ENCODE measurements around the gene TBC1D1. TPM values are rescaled to one million over a fixed set of nuclear protein-coding genes. Genes with fewer than 3 reads are reported as not detected.

Gene TBC1D1
- total and polyA plus RNA-seq, 5 donors from 2014 or later, result 12.3 to 48.2 (median 19.4) TPM

DNA sequence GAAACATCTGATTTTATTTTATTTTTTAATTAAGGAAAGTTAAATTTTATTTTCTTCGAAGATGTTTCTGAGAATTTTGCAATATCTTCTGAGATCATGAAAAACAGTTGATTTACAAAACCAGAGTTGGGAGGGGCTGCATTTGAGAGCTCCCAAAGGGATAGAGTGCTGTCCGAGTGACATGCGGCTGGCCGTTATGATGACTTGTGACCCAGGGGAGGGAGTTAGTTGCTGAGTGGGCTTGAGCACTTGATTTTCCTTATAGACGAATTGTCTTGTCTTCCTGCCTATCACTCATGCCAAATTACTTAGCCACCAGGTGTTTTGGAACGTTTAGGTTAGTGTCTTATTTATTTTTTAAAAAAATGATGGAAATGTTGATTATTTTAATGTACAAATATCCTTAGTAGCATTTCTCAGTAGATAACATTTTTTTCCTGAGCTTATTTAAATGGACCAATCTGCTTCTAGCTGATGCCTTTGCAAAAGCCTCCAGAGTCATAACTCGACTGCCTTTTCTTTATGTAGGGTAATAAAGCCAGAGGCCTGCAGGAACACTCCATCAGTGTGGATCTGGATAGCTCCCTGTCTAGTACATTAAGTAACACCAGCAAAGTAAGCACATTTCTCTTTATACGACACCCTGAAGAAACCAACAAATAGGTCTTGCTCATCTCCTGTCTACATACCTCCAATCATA, 154.6 kb downstream of the TBC1D1 start:
- H3K4me1 Mint-ChIP-seq, result no peaks in the 10 kb centered on the region

DNA sequence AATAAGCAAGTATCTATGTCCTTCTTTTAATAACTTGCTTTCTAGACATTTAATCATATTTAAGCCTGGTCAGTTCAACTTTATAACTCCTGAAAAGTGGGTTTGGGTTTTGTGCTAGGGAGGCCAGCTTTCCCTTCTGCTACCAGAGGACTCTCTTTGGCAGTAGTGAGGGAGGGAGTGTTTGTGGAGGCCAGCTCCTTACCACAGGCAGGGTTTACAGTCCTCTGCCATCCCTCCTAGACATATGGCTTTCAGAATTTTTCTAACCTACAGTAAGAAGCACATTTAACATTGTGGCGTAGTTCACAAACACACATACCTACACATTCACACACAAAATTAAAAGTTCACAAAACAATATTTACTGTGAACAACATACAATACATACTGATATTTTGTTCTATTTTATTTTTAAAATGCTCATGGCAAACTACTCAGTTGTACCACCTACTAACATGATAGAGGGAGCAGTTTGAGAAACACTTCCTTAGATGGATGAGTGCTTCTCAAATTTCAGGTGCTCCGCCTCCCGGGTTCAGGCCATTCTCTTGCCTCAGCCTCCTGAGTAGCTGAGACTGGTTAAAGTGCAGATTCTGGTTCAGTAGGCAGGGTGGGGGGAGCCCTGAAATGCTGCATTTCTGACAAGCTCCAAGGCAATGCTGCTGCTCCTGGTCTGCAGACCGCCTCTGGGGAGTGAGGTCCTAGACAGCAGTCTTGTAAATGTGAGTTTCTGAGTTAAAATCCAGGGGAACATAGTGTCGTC, 156.0 kb downstream of the TBC1D1 start:
- DNase-seq, result no peak
- Mint-ChIP-seq H3K4me3 (no peak overlapping the region), H3K27ac (peak overlapping the region in 1 of 3 donors; percentile 42), H3K4me1 (no peaks in the 10 kb centered on the region), H3K36me3 (peaks cover 44% of the 10 kb centered on the region), H3K9me3 (peaks cover 0 to 1% (median 0%) of the 10 kb centered on the region in 7 donors), H3K27me3 (no peaks in the 10 kb centered on the region)
- Histone ChIP-seq H3K9me3 (ENCODE audit: control insufficient read depth in 2 of 2, low read length in 2 of 2) (no peaks in the 10 kb centered on the region), H3K4me1 (ENCODE audit: control insufficient read depth, insufficient read depth, low read length, poor library complexity, severe bottlenecking) (no peaks in the 10 kb centered on the region), H3K4me3 (ENCODE audit: low read depth, low read length) (no peak overlapping the region), H3K27ac (ENCODE audit: insufficient read depth, low read length, poor library complexity, severe bottlenecking) (no peak overlapping the region), H3K36me3 (ENCODE audit: control insufficient read depth, insufficient read depth, low read length) (peaks cover 53% of the 10 kb centered on the region), H3K27me3 (ENCODE audit: control insufficient read depth, insufficient read depth, low read length) (no peaks in the 10 kb centered on the region)
- no peak for ATAC-seq (ENCODE audit: low read depth in 2 of 2)

More for the DNA sequence above, 154.6 kb downstream of the TBC1D1 start:
- DNase-seq (no peak), ATAC-seq (ENCODE audit: low read depth in 2 of 2) (no peak)
- peaks cover 41% of the 10 kb centered on the region for H3K36me3 Mint-ChIP-seq
- Histone ChIP-seq H3K27ac (ENCODE audit: insufficient read depth, low read length, poor library complexity, severe bottlenecking) (no peak overlapping the region), H3K36me3 (ENCODE audit: control insufficient read depth, insufficient read depth, low read length) (peaks cover 43% of the 10 kb centered on the region), H3K4me3 (ENCODE audit: low read depth, low read length) (no peak overlapping the region), H3K4me1 (ENCODE audit: control insufficient read depth, insufficient read depth, low read length, poor library complexity, severe bottlenecking) (no peaks in the 10 kb centered on the region), H3K9me3 (ENCODE audit: control insufficient read depth in 2 of 2, low read length in 2 of 2) (no peaks in the 10 kb centered on the region), H3K27me3 (ENCODE audit: control insufficient read depth, insufficient read depth, low read length) (no peaks in the 10 kb centered on the region)
- H3K9me3 Mint-ChIP-seq, result peaks cover 0 to 1% (median 0%) of the 10 kb centered on the region in 7 donors
- no peak overlapping the region for H3K27ac Mint-ChIP-seq
- H3K4me3 Mint-ChIP-seq, result no peak overlapping the region
- no peaks in the 10 kb centered on the region for H3K27me3 Mint-ChIP-seq

DNA sequence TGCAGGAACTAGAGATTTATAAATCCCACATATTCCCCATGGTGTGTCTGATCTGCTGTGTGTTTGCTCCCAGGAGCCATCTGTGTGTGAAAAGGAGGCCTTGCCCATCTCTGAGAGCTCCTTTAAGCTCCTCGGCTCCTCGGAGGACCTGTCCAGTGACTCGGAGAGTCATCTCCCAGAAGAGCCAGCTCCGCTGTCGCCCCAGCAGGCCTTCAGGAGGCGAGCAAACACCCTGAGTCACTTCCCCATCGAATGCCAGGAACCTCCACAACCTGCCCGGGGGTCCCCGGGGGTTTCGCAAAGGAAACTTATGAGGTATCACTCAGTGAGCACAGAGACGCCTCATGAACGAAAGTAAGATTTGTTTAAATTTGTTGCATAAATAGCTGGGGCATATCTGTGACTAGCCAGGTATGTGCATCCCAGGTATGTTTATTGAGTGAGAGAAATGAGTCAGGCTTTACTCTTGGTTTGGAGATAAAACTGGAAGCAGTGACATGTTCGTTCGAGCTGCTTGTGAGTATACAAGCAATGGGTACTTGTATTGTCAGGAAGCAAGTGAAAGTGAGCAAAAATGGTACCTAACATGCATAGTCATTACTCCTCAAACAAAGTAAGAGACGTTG, 158.8 kb downstream of the TBC1D1 start:
- H3K4me1 Mint-ChIP-seq, result no peaks in the 10 kb centered on the region
- ATAC-seq (ENCODE audit: low read depth in 2 of 2) (no peak), DNase-seq (no peak)
- Histone ChIP-seq H3K4me3 (ENCODE audit: low read depth, low read length) (no peak overlapping the region), H3K27me3 (ENCODE audit: control insufficient read depth, insufficient read depth, low read length) (no peaks in the 10 kb centered on the region), H3K9me3 (ENCODE audit: control insufficient read depth in 2 of 2, low read length in 2 of 2) (no peaks in the 10 kb centered on the region), H3K27ac (ENCODE audit: insufficient read depth, low read length, poor library complexity, severe bottlenecking) (no peak overlapping the region), H3K36me3 (ENCODE audit: control insufficient read depth, insufficient read depth, low read length) (peaks cover 54% of the 10 kb centered on the region), H3K4me1 (ENCODE audit: control insufficient read depth, insufficient read depth, low read length, poor library complexity, severe bottlenecking) (no peaks in the 10 kb centered on the region)
- peaks cover 44% of the 10 kb centered on the region for H3K36me3 Mint-ChIP-seq
- no peak overlapping the region for H3K4me3 Mint-ChIP-seq
- H3K27me3 Mint-ChIP-seq, result no peaks in the 10 kb centered on the region
- H3K9me3 Mint-ChIP-seq, result peaks cover 0 to 1% (median 0%) of the 10 kb centered on the region in 7 donors
- peak overlapping the region in 1 of 3 donors; percentile 25 for H3K27ac Mint-ChIP-seq

DNA sequence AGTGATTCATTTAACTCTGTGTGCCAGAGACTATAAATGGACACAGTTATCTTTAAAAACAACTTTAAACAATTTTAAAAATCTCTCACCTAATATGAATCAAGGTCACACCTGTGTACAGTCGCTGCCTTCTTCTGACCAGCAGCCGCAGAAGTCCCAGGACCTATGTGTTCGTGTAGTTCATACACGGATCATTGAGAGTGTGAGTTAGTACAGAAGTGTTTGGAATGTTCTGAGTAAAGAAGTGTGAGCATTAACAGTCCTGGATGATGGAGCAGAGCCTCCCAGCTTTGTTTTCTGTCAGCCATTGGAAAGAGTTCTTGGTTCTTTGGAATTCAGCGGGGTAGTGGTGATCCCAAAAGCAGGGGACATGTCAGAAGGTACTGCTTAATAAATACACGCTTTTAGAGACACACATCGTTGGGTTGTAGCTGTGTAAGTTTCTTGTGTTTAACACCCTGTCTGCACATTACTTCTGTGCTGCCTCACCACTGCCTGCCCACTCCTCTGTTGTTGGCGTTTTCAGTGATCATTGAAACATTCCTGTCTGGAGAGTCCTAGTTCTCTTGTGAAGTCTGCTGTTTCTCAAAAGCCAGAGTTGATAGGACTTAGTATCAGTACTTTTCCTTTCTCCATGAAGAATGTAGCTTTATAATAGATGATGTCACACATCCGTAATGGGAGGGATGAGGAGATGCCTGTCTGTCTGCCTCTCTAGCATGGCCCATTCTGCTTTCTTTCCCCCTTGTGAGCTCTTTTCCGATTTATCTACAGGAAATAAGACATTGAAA, 159.9 kb downstream of the TBC1D1 start:
- Histone ChIP-seq H3K9me3 (ENCODE audit: control insufficient read depth in 2 of 2, low read length in 2 of 2) (no peaks in the 10 kb centered on the region), H3K4me1 (ENCODE audit: control insufficient read depth, insufficient read depth, low read length, poor library complexity, severe bottlenecking) (no peaks in the 10 kb centered on the region), H3K36me3 (ENCODE audit: control insufficient read depth, insufficient read depth, low read length) (peaks cover 54% of the 10 kb centered on the region), H3K27ac (ENCODE audit: insufficient read depth, low read length, poor library complexity, severe bottlenecking) (no peak overlapping the region), H3K4me3 (ENCODE audit: low read depth, low read length) (no peak overlapping the region), H3K27me3 (ENCODE audit: control insufficient read depth, insufficient read depth, low read length) (no peaks in the 10 kb centered on the region)
- DNase-seq (no peak), ATAC-seq (ENCODE audit: low read depth in 2 of 2) (no peak)
- peaks cover 0 to 1% (median 0%) of the 10 kb centered on the region in 7 donors for H3K9me3 Mint-ChIP-seq
- no peak overlapping the region for H3K27ac Mint-ChIP-seq
- no peaks in the 10 kb centered on the region for H3K4me1 Mint-ChIP-seq
- no peaks in the 10 kb centered on the region for H3K27me3 Mint-ChIP-seq
- peaks cover 50% of the 10 kb centered on the region for H3K36me3 Mint-ChIP-seq
- peak overlapping the region in 1 of 4 donors; percentile 21 for H3K4me3 Mint-ChIP-seq

DNA sequence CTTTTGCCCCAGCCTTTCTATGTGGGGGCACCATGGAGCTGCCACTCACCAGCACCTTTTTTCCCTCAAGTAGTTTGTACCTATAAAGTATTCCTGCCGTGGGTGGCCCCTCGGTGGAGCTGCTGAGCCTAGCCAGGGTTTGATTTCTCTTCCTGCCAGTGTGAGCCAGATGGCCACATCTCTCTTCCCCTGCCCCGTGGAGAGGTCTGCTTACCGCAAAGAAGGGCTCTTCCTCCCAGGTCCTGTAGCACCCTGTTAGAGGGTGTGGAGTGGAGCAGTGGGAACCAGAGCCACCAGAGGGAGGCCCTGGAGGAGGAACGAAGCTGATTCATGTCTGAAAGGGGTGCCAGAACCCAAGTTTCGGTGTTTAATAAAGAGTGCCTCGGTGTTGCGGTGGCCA, 164.7 kb downstream of the TBC1D1 start:
- DNase-seq (no peak), ATAC-seq (ENCODE audit: low read depth in 2 of 2) (no peak)
- Histone ChIP-seq H3K27me3 (ENCODE audit: control insufficient read depth, insufficient read depth, low read length) (no peaks in the 10 kb centered on the region), H3K4me3 (ENCODE audit: low read depth, low read length) (no peak overlapping the region), H3K36me3 (ENCODE audit: control insufficient read depth, insufficient read depth, low read length) (peaks cover 42% of the 10 kb centered on the region), H3K4me1 (ENCODE audit: control insufficient read depth, insufficient read depth, low read length, poor library complexity, severe bottlenecking) (no peaks in the 10 kb centered on the region), H3K27ac (ENCODE audit: insufficient read depth, low read length, poor library complexity, severe bottlenecking) (no peak overlapping the region), H3K9me3 (ENCODE audit: control insufficient read depth in 2 of 2, low read length in 2 of 2) (no peaks in the 10 kb centered on the region)
- Mint-ChIP-seq H3K27ac (no peak overlapping the region), H3K27me3 (no peaks in the 10 kb centered on the region), H3K36me3 (peaks cover 53% of the 10 kb centered on the region), H3K9me3 (no peaks in the 10 kb centered on the region), H3K4me3 (no peak overlapping the region), H3K4me1 (no peaks in the 10 kb centered on the region)

DNA sequence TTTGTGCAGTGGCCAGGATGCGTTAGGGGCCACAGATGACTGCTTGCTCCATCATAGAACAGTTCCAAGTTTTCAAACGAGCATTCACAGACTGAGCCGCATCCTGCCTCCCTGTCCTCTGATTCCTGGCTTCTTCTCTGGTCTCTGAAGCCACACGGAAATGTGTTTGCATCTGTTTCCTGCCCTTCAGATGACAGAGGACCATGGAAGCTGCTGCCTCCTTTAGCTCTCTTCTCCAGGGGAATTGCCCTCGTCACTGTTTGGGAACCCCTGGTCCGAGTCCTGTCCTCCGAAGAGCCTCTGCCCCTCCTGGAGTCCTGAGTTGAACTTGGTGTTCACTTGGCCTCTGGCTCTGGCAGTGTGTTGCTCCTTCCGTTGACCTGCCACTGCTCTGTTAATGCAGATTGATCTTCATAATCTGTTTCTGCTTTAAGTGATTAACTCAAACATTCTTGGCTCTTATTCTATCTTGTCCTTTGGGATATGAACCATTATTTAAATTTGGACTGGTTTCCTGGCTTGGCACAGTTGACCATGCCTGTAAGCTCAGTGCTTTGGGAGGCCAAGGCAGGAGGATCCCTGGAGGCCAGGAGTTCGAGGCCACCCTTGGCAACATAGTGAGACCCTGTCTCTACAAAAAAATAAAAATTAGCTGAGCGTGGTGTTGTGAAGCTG, 165.3 kb downstream of the TBC1D1 start:
- H3K27ac ChIP-seq (ENCODE audit: insufficient read depth, low read length, poor library complexity, severe bottlenecking), result no peak overlapping the region
- no peak for DNase-seq
- peaks cover 36% of the 10 kb centered on the region for H3K36me3 ChIP-seq (ENCODE audit: control insufficient read depth, insufficient read depth, low read length)

DNA sequence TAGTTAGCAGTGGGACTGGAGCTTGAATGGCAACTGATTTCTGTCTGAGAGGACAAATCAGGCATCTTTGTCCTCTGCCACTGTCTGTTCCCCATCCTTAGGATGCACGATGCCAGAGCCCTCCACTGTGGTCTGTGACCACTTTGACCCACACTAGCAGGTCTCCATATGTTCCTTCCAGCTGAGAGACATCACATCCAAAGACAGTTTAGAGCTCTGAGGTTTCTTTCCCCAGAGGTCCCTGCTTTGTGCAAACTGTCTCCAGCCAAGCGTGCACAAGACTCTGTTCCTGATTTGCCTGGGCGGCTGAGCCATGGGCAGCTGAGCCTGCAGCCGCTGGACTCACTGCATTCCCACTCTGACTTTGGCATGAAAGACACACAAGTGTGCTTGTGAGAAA, 167.3 kb downstream of the TBC1D1 start:
- Mint-ChIP-seq H3K36me3 (peaks cover 40% of the 10 kb centered on the region), H3K4me1 (peaks cover 0 to 17% (median 11%) of the 10 kb centered on the region in 4 donors), H3K4me3 (no peak overlapping the region), H3K27ac (peak overlapping the region in 1 of 3 donors; percentile 10), H3K9me3 (no peaks in the 10 kb centered on the region), H3K27me3 (no peaks in the 10 kb centered on the region)
- H3K27ac ChIP-seq (ENCODE audit: insufficient read depth, low read length, poor library complexity, severe bottlenecking), result no peak overlapping the region
- ATAC-seq (ENCODE audit: low read depth in 2 of 2) (no peak), DNase-seq (no peak)
- H3K4me3 ChIP-seq (ENCODE audit: low read depth, low read length), result no peak overlapping the region
- no peaks in the 10 kb centered on the region for H3K27me3 ChIP-seq (ENCODE audit: control insufficient read depth, insufficient read depth, low read length)
- H3K4me1 ChIP-seq (ENCODE audit: control insufficient read depth, insufficient read depth, low read length, poor library complexity, severe bottlenecking), result peaks cover 7% of the 10 kb centered on the region
- H3K36me3 ChIP-seq (ENCODE audit: control insufficient read depth, insufficient read depth, low read length), result peaks cover 31% of the 10 kb centered on the region
- H3K9me3 ChIP-seq (ENCODE audit: control insufficient read depth in 2 of 2, low read length in 2 of 2), result no peaks in the 10 kb centered on the region

More for the DNA sequence above, 165.3 kb downstream of the TBC1D1 start:
- no peaks in the 10 kb centered on the region for H3K4me1 ChIP-seq (ENCODE audit: control insufficient read depth, insufficient read depth, low read length, poor library complexity, severe bottlenecking)
- Mint-ChIP-seq H3K36me3 (peaks cover 48% of the 10 kb centered on the region), H3K27me3 (no peaks in the 10 kb centered on the region), H3K27ac (peak overlapping the region in 1 of 3 donors; percentile 8), H3K4me1 (no peaks in the 10 kb centered on the region), H3K9me3 (no peaks in the 10 kb centered on the region), H3K4me3 (no peak overlapping the region)
- no peak overlapping the region for H3K4me3 ChIP-seq (ENCODE audit: low read depth, low read length)
- no peaks in the 10 kb centered on the region for H3K9me3 ChIP-seq (ENCODE audit: control insufficient read depth in 2 of 2, low read length in 2 of 2)
- H3K27me3 ChIP-seq (ENCODE audit: control insufficient read depth, insufficient read depth, low read length), result no peaks in the 10 kb centered on the region
- ATAC-seq (ENCODE audit: low read depth in 2 of 2), result no peak
